ENCODE measurements around the gene SGIP1. TPM values are rescaled to one million over a fixed set of nuclear protein-coding genes. Genes with fewer than 3 reads are reported as not detected.

SGIP1 gene
- total RNA-seq, 1 donor from 2014 or later, result 123 TPM

- Mint-ChIP-seq H3K27ac (ENCODE audit: unreplicated experiment) (no peak overlapping the region), H3K27me3 (ENCODE audit: unreplicated experiment) (no peaks in the 10 kb centered on the region), H3K9me3 (ENCODE audit: unreplicated experiment) (no peaks in the 10 kb centered on the region), H3K4me3 (ENCODE audit: unreplicated experiment) (no peak overlapping the region), H3K36me3 (ENCODE audit: unreplicated experiment) (peaks cover 35% of the 10 kb centered on the region), H3K4me1 (ENCODE audit: unreplicated experiment) (peaks cover 75% of the 10 kb centered on the region)
- DNase-seq (ENCODE audit: extremely low spot score, unreplicated experiment), result no peak
- TF ChIP-seq CTCF (IDR thresholded peaks at IDR 0.05), result no peak
Measured at GRCh38 chr1:66559517-66559916, 25.6 kb downstream of the SGIP1 start.

GRCh38 chr1:66562561-66562960, 28.6 kb downstream of the SGIP1 start:
- peaks cover 4% of the 10 kb centered on the region for H3K9me3 Mint-ChIP-seq (ENCODE audit: unreplicated experiment)
- TF ChIP-seq CTCF (IDR thresholded peaks at IDR 0.05), result no peak
- peak overlapping the region; percentile 99 for H3K27ac Mint-ChIP-seq (ENCODE audit: unreplicated experiment)
- no peak for DNase-seq (ENCODE audit: extremely low spot score, unreplicated experiment)
- peaks cover 65% of the 10 kb centered on the region for H3K4me1 Mint-ChIP-seq (ENCODE audit: unreplicated experiment)
- H3K36me3 Mint-ChIP-seq (ENCODE audit: unreplicated experiment), result peaks cover 23% of the 10 kb centered on the region
- H3K27me3 Mint-ChIP-seq (ENCODE audit: unreplicated experiment), result no peaks in the 10 kb centered on the region
- peak overlapping the region; percentile 53 for H3K4me3 Mint-ChIP-seq (ENCODE audit: unreplicated experiment)

GRCh38 chr1:66563094-66563800, 29.3 kb downstream of the SGIP1 start:
- Mint-ChIP-seq H3K9me3 (ENCODE audit: unreplicated experiment) (peaks cover 4% of the 10 kb centered on the region), H3K27ac (ENCODE audit: unreplicated experiment) (peak overlapping the region; percentile 99), H3K4me1 (ENCODE audit: unreplicated experiment) (peaks cover 61% of the 10 kb centered on the region), H3K4me3 (ENCODE audit: unreplicated experiment) (peak overlapping the region; percentile 53), H3K27me3 (ENCODE audit: unreplicated experiment) (no peaks in the 10 kb centered on the region), H3K36me3 (ENCODE audit: unreplicated experiment) (peaks cover 25% of the 10 kb centered on the region)
- no peak for TF ChIP-seq CTCF (IDR thresholded peaks at IDR 0.05)
- DNase-seq (ENCODE audit: extremely low spot score, unreplicated experiment), result no peak

- DNase-seq (ENCODE audit: extremely low spot score, unreplicated experiment), result no peak
- Mint-ChIP-seq H3K27ac (ENCODE audit: unreplicated experiment) (peak overlapping the region; percentile 99), H3K36me3 (ENCODE audit: unreplicated experiment) (peaks cover 24% of the 10 kb centered on the region), H3K4me1 (ENCODE audit: unreplicated experiment) (peaks cover 66% of the 10 kb centered on the region), H3K4me3 (ENCODE audit: unreplicated experiment) (peak overlapping the region; percentile 53), H3K27me3 (ENCODE audit: unreplicated experiment) (no peaks in the 10 kb centered on the region), H3K9me3 (ENCODE audit: unreplicated experiment) (peaks cover 4% of the 10 kb centered on the region)
- TF ChIP-seq CTCF (IDR thresholded peaks at IDR 0.05), result no peak
Measured at GRCh38 chr1:66563941-66564630, 30.1 kb downstream of the SGIP1 start.

- no peak for DNase-seq (ENCODE audit: extremely low spot score, unreplicated experiment)
- Mint-ChIP-seq H3K27ac (ENCODE audit: unreplicated experiment) (no peak overlapping the region), H3K36me3 (ENCODE audit: unreplicated experiment) (peaks cover 24% of the 10 kb centered on the region), H3K4me3 (ENCODE audit: unreplicated experiment) (no peak overlapping the region), H3K9me3 (ENCODE audit: unreplicated experiment) (peaks cover 12% of the 10 kb centered on the region), H3K4me1 (ENCODE audit: unreplicated experiment) (peaks cover 55% of the 10 kb centered on the region), H3K27me3 (ENCODE audit: unreplicated experiment) (no peaks in the 10 kb centered on the region)
- TF ChIP-seq CTCF (IDR thresholded peaks at IDR 0.05), result no peak
Measured at GRCh38 chr1:66570196-66570595, 36.2 kb downstream of the SGIP1 start.

All from osteocyte (in vitro differentiated cells).